ENCODE data around the gene PRR19. TPM values are rescaled to one million over a fixed set of nuclear protein-coding genes. Genes with fewer than 3 reads are reported as not detected.

The PRR19 gene
- total RNA-seq, result 0.67 and 0.98 TPM in 2 replicates

GRCh38 chr19:42301646-42302203 is at the start of gene PRR19:
TSS of gene PRR19 (plus strand) at chr19:42302132. CDS start at chr19:42309585, 7,453 bp downstream.

GRCh38 chr19:42254850-42255765 is 46.8 kb upstream of the PRR19 start, which contains the start of gene ERF:
TSS of gene ERF (minus strand) at chr19:42255128. CDS start at chr19:42254999, 129 bp downstream.

GRCh38 chr19:42268704-42269477 is 33.0 kb upstream of the PRR19 start, which contains the start of gene CIC:
TSS of gene CIC (plus strand) at chr19:42269252. CDS start at chr19:42271784, 2,532 bp downstream.

GRCh38 chr19:42313096-42313839 is 11.3 kb downstream of the PRR19 start, which contains the start of gene TMEM145:
TSS of gene TMEM145 (plus strand) at chr19:42313309. CDS start at chr19:42313377, 68 bp downstream.

GRCh38 chr19:42325308-42325895 is 23.5 kb downstream of the PRR19 start, which contains the start of gene MEGF8:
TSS of gene MEGF8 (plus strand) at chr19:42325635. CDS start at chr19:42326244, 609 bp downstream.

Small RNA genes within 50 kb of the gene (small RNA-seq; reads per million reads assigned to genes)
- gene MIR8077, result not detected

Other genes starting within 250 kb of the PRR19 start
- under 0.01 TPM in 1 of 2 replicates, not detected in the other for gene GRIK5, start 231.9 kb upstream of the PRR19 start, total RNA-seq
- 23.2 and 26.8 TPM in 2 replicates for gene ZNF574, start 226.0 kb upstream of the PRR19 start, total RNA-seq
- gene POU2F2, start 169.7 kb upstream of the PRR19 start, total RNA-seq, result 1.3 and 1.5 TPM in 2 replicates
- 18.9 and 24.6 TPM in 2 replicates for gene DEDD2, start 84.5 kb upstream of the PRR19 start, total RNA-seq
- 15.7 and 16.7 TPM in 2 replicates for gene ZNF526, start 81.8 kb upstream of the PRR19 start, total RNA-seq
- 30.1 and 34.4 TPM in 2 replicates for gene GSK3A, start 59.5 kb upstream of the PRR19 start, total RNA-seq
- gene ERF, start 47.0 kb upstream of the PRR19 start, total RNA-seq, result 56.6 and 90.2 TPM in 2 replicates
- gene CIC, start 32.9 kb upstream of the PRR19 start, total RNA-seq, result 37.2 and 42.5 TPM in 2 replicates
- 41.3 and 51.6 TPM in 2 replicates for gene PAFAH1B3, start 492 bp downstream of the PRR19 start, total RNA-seq
- gene TMEM145, start 11.2 kb downstream of the PRR19 start, total RNA-seq, result not detected in 2 replicates
- 33.1 and 49.0 TPM in 2 replicates for gene MEGF8, start 23.5 kb downstream of the PRR19 start, total RNA-seq
- gene CNFN, start 88.2 kb downstream of the PRR19 start, total RNA-seq, result 0.65 TPM in 1 of 2 replicates, not detected in the other
- gene LIPE, start 125.3 kb downstream of the PRR19 start, total RNA-seq, result 4.5 and 5.6 TPM in 2 replicates
- gene CXCL17, start 140.8 kb downstream of the PRR19 start, total RNA-seq, result not detected in 2 replicates
- 3.2 and 6.2 TPM in 2 replicates for gene CEACAM1, start 226.3 kb downstream of the PRR19 start, total RNA-seq

Data from vein endothelial cell (primary cell).